Testis (tissue), 3 donors: ENCODE results near the gene TSPYL2. TPM values are rescaled to one million over a fixed set of nuclear protein-coding genes. Genes with fewer than 3 reads are reported as not detected.

Experiments
- DNase-seq: peaks from one replicate; pipeline ENCODE4 v3.0.0-alpha.2; 2019
- H3K27ac ChIP-seq, 2 donors: fragments of 200-600 bp; sonication (generic); one replicate each; pipeline ENCODE4 v1.5.1; 2019
- H3K27me3 ChIP-seq: fragments of 200-600 bp; sonication (generic); one replicate; pipeline ENCODE4 v1.5.1; 2019
- H3K36me3 ChIP-seq: fragments of 200-600 bp; sonication (generic); one replicate; pipeline ENCODE4 v1.5.1; 2017; ENCODE audit warnings: low read depth; ENCODE audit errors: missing control alignments
- H3K4me1 ChIP-seq: fragments of 200-600 bp; sonication (generic); one replicate; pipeline ENCODE4 v1.5.1; 2019
- H3K4me3 ChIP-seq, 2 donors: fragments of 200-600 bp; sonication (generic); one replicate each; pipeline ENCODE4 v1.5.1; 2017 to 2019
- H3K9me3 ChIP-seq: fragments of 200-600 bp; sonication (generic); one replicate; pipeline ENCODE4 v1.5.1; 2017
- POLR2A ChIP-seq: fragments of 450-650 bp; IDR thresholded peaks from one replicate; pipeline ENCODE4 v1.6.1; 2017; ENCODE audit warnings: antibody characterized with exemption, mild to moderate bottlenecking, moderate library complexity
- WGBS, 2 donors: methylation state at CpG; one replicate each; pipeline ENCODE4 v1.1.5; 2018; 5-methylcytosine and 5-hydroxymethylcytosine counted together
- intact Hi-C: fragments of 100-400 bp; cut with DNase I; formaldehyde crosslinking; loops from one replicate; pipeline ENCODE4 v1.15.1; 2023; ENCODE audit warnings: low total_unique reads
- polyA plus RNA-seq: library from polyadenylated mRNA; stranded (reverse); fragments of 350-450 nt; fragmentation: Illumina TruSeq; extraction: RNeasy Lipid Tissue Mini Kit (QIAGEN cat#74804); gene quantifications from one replicate; pipeline ENCODE4 v1.2.3, GENCODE V29; 2014; ENCODE audit warnings: low read depth, low replicate concordance; ENCODE audit not compliant: insufficient read depth
- total RNA-seq, 2 donors: library from RNA; depleted of rRNA; stranded (reverse); fragments of >200 nt; gene quantifications; one replicate each; pipeline ENCODE4 v1.2.3, GENCODE V29; 2016
- TF ChIP-seq, protein P1 (sequence below), 3 experiments: fragments of 450-650 bp in 2 of 3; fragments of 200-600 bp in 1 of 3; sonication (generic) in 1 of 3; IDR thresholded peaks; one replicate each; pipeline ENCODE4 v1.5.1; 2016 to 2019; ENCODE audit warnings: antibody characterized with exemption in 3 of 3, mild to moderate bottlenecking in 2 of 3, moderate library complexity in 1 of 3

Gene TSPYL2
- total and polyA plus RNA-seq, 3 donors from 2014 or later, result 193 to 363 (median 358) TPM

DNA sequence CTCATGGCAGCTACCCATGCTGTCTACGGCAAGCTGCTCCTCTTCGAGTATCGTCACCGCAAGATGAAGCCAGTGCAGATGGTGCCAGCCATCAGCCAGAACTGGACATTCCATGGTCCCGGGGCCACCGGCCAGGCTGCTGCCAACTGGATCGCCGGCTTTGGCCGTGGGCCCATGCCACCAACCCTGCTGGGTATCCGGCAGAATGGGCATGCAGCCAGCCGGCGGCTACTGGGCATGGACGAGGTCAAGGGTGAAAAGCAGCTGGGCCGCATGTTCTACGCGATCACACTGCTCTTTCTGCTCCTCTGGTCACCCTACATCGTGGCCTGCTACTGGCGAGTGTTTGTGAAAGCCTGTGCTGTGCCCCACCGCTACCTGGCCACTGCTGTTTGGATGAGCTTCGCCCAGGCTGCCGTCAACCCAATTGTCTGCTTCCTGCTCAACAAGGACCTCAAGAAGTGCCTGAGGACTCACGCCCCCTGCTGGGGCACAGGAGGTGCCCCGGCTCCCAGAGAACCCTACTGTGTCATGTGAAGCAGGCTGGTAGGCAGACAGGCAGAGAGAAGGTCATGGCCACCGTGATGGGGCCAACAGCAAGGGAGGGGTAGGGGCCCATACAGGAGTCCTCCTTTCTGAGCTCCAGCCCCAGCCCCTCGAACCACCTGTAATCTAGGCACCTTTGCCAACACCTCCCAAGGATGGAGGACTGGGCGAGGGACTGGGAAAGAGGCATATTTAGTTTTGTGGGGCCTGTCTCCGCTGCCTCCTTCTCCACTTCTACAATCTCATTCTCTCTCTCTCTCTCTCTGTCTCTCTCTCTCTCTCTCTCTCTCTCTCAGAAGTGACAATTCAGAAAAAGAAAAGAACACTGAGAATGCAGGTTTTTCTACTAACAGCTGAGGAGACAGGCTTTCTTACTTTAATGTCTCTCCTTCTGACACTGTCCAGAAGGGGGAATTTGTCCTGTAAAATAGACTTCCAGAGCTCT is 4.7 kb upstream of the TSPYL2 start:
- intact Hi-C loops, result no loop called here
- WGBS, 2 donors, result 92 to 95% methylated on average over 4 to 27 of the region's 27 CpGs
- H3K36me3 ChIP-seq, result no peaks in the 10 kb centered on the region
- H3K4me1 ChIP-seq, result peaks cover 4% of the 10 kb centered on the region
- no peak for DNase-seq
- H3K9me3 ChIP-seq, result no peaks in the 10 kb centered on the region
- H3K4me3 ChIP-seq, result no peak overlapping the region
- TF ChIP-seq POLR2A, result no peak
- TF ChIP-seq, protein P1, sequence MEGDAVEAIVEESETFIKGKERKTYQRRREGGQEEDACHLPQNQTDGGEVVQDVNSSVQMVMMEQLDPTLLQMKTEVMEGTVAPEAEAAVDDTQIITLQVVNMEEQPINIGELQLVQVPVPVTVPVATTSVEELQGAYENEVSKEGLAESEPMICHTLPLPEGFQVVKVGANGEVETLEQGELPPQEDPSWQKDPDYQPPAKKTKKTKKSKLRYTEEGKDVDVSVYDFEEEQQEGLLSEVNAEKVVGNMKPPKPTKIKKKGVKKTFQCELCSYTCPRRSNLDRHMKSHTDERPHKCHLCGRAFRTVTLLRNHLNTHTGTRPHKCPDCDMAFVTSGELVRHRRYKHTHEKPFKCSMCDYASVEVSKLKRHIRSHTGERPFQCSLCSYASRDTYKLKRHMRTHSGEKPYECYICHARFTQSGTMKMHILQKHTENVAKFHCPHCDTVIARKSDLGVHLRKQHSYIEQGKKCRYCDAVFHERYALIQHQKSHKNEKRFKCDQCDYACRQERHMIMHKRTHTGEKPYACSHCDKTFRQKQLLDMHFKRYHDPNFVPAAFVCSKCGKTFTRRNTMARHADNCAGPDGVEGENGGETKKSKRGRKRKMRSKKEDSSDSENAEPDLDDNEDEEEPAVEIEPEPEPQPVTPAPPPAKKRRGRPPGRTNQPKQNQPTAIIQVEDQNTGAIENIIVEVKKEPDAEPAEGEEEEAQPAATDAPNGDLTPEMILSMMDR (IDR thresholded peaks at IDR 0.05), result no peak
- H3K27ac ChIP-seq, result no peak overlapping the region
- H3K27me3 ChIP-seq, result no peaks in the 10 kb centered on the region

DNA sequence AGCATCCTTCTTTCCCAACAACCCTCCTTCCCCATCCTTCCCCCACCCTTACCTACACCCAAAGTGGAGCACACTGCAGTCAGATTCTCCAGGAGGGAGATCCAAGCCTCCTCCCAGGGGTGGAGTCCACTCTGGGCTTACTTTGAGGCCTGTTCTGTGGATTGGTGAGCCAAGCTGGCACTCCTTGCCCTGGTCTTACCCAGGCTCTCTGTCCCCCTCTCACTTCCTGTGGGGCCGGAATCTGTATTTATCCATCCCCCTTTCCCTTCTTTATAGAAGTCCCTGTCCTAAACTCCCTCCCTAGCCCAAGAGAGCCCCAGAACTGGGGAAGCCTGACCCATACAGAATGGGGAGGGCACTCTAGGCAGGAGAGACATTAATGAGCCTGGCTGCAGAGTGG is 3.2 kb upstream of the TSPYL2 start:
- no peaks in the 10 kb centered on the region for H3K36me3 ChIP-seq
- WGBS, 2 donors, result 83 to 100% methylated on average over 1 of the region's 1 CpG
- H3K4me1 ChIP-seq, result no peaks in the 10 kb centered on the region
- no peak for TF ChIP-seq POLR2A
- TF ChIP-seq, protein P1 (IDR thresholded peaks at IDR 0.05), result no peak
- no peak overlapping the region for H3K4me3 ChIP-seq
- H3K9me3 ChIP-seq, result no peaks in the 10 kb centered on the region
- H3K27me3 ChIP-seq, result no peaks in the 10 kb centered on the region
- no peak overlapping the region for H3K27ac ChIP-seq
- no peak for DNase-seq
- intact Hi-C loops, result no loop called here

DNA sequence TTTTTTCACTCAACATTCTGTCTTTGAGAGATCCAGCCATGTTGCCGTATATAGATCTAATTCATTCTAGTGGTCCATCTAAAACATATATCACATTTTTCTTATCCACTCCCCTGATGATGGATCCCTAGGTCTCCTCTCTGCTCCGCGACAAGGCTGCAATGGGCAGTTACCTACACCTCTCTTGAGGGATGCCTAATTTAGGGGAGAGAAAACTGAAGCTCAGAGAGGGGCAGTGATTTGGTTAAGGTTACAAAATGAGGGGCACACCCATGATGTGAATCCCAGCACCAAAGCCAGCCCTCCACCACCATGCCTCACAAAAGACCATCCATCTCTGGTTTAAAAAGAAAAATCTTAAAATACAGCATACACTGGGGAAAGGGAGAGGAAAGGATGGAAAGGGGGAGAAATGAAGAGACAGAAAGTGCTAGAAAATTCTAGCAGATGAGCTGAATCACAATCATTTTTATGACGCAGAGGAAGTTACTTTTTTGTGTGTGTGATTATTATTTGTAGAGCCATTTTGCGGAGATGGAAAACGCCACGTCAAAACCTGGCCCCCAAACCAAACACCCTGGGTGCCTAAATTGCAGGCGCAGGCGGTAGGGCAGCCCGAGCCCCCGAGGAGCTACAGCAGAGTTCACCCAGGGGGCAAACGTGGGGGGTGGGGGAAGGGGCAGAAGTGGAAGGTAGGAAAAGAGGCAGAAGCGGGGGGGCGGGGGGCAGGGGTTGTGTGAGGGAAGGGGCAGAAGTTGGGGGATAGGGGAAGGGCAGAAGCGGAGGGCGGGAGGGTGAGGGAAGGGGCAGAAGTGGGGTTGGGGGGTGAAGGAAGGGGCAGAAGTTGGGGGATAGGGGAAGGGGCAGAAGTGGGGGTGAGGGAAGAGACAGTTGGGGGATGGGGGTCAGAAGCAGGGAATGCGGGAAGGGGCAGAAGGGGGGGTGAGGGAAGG is 1.3 kb upstream of the TSPYL2 start:
- H3K27ac ChIP-seq, result peak overlapping the region; percentile 80 to 85
- intact Hi-C loops, result no loop called here
- 21 to 53% methylated on average over 5 to 13 of the region's 17 CpGs for whole genome bisulfite sequencing, 2 donors
- no peaks in the 10 kb centered on the region for H3K4me1 ChIP-seq
- no peaks in the 10 kb centered on the region for H3K36me3 ChIP-seq
- no peaks in the 10 kb centered on the region for H3K9me3 ChIP-seq
- TF ChIP-seq, protein P1 (IDR thresholded peaks at IDR 0.05), result no peak
- TF ChIP-seq POLR2A, result no peak
- DNase-seq, result no peak
- H3K4me3 ChIP-seq, result peak overlapping the region; percentile 12 to 91
- no peaks in the 10 kb centered on the region for H3K27me3 ChIP-seq

DNA sequence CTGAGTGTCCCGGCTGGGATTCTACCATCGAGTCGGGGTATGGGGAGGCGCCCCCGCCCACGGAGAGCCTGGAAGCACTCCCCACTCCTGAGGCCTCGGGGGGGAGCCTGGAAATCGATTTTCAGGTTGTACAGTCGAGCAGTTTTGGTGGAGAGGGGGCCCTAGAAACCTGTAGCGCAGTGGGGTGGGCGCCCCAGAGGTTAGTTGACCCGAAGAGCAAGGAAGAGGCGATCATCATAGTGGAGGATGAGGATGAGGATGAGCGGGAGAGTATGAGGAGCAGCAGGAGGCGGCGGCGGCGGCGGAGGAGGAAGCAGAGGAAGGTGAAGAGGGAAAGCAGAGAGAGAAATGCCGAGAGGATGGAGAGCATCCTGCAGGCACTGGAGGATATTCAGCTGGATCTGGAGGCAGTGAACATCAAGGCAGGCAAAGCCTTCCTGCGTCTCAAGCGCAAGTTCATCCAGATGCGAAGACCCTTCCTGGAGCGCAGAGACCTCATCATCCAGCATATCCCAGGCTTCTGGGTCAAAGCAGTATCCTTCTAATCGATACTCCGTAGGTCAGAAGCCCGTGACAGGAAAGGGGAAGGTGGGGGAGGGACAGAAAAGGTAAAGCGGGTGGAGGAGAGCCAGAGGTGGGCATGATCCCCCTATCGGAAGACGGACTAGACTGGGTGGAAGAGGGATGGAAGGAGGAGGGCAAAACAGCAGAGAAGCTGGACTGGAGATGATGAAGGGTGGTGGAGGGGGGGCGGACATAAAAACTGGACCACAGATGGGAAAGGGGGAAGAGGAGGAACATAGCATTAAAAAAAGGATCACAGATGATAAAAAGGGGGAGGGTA is 828 bp downstream of the TSPYL2 start:
- peaks cover 2% of the 10 kb centered on the region for H3K4me1 ChIP-seq
- no peaks in the 10 kb centered on the region for H3K27me3 ChIP-seq
- no peaks in the 10 kb centered on the region for H3K36me3 ChIP-seq
- intact Hi-C loops, result no loop called here
- H3K27ac ChIP-seq, result peak overlapping the region; percentile 96 to 97
- whole genome bisulfite sequencing, 2 donors, result 3 to 4% methylated on average over 12 to 24 of the region's 31 CpGs
- H3K4me3 ChIP-seq, result peak overlapping the region; percentile 70 to 91
- H3K9me3 ChIP-seq, result no peaks in the 10 kb centered on the region
- DNase-seq, result no peak
- TF ChIP-seq, protein P1 (IDR thresholded peaks at IDR 0.05), result no peak
- TF ChIP-seq POLR2A, result no peak
